BLaER1 treated with 17β-estradiol and CSF1 and Interleukin-3, amounts not matched to agents 10 nM and 100 nM (cell line): ENCODE measurements around the gene FBXL16.
A peak's percentile ranks its signal among the peaks of the same experiment; 100 is the strongest.

ENCODE experiments used
- H3K27ac ChIP-seq, 11 experiments: shearing (Covaris generic); formaldehyde crosslinking; 2 replicates each; pipeline ENCODE4 v1.8.1; 2022
- H3K27me3 ChIP-seq, 11 experiments: shearing (Covaris generic); formaldehyde crosslinking; 2 replicates each; pipeline ENCODE4 v1.8.1; 2022
- H3K36me3 ChIP-seq, 11 experiments: shearing (Covaris generic); formaldehyde crosslinking; 2 replicates each; pipeline ENCODE4 v1.8.1; 2022
- H3K4me1 ChIP-seq, 10 experiments: shearing (Covaris generic); formaldehyde crosslinking; 2 replicates each; pipeline ENCODE4 v1.8.1; 2022
- H3K4me2 ChIP-seq, 11 experiments: shearing (Covaris generic); formaldehyde crosslinking; 2 replicates each; pipeline ENCODE4 v1.8.1; 2022
- H3K4me3 ChIP-seq, 10 experiments: shearing (Covaris generic); formaldehyde crosslinking; 2 replicates each; pipeline ENCODE4 v1.8.1; 2022
- H3K9ac ChIP-seq, 11 experiments: shearing (Covaris generic); formaldehyde crosslinking; 2 replicates each; pipeline ENCODE4 v1.8.1; 2022
- H3K9me3 ChIP-seq, 11 experiments: shearing (Covaris generic); formaldehyde crosslinking; replicated peaks in 1 of 11; 2 replicates each; pipeline ENCODE4 v1.8.1; 2022
- H4K20me1 ChIP-seq, 11 experiments: shearing (Covaris generic); formaldehyde crosslinking; 2 replicates each; pipeline ENCODE4 v1.8.1; 2022
- Cebpa-rat ChIP-seq, 11 experiments: shearing (Covaris generic); IDR thresholded peaks; 2 replicates each; pipeline ENCODE4 v1.8.1; 2022

FBXL16 gene

GRCh38 chr16:711548-712320 lies 6.1 kb upstream of the FBXL16 start:
- no peak overlapping the region for H3K4me3 ChIP-seq
- peaks cover 27 to 59% (median 50%) of the 10 kb centered on the region in 10 experiments for H3K4me1 ChIP-seq
- no peaks in the 10 kb centered on the region for H3K9me3 ChIP-seq
- H3K27me3 ChIP-seq: peaks cover 67 to 94% (median 89%) of the 10 kb centered on the region in 11 experiments
- peaks cover 0 to 81% (median 52%) of the 10 kb centered on the region in 11 experiments; a peak in 19 of 22 replicates for H4K20me1 ChIP-seq
- H3K9ac ChIP-seq: no peak overlapping the region
- H3K4me2 ChIP-seq: peak overlapping the region in 7 of 11 experiments; percentile 54 to 82 (median 62); a peak in 11 of 22 replicates
- H3K36me3 ChIP-seq: no peaks in the 10 kb centered on the region
- no peak overlapping the region for H3K27ac ChIP-seq
- TF ChIP-seq Cebpa-rat (IDR thresholded peaks at IDR 0.05): peak in 1 of 11 experiments; percentile 65; a peak in 1 of 22 replicates

- Histone ChIP-seq H3K4me2 (peak overlapping the region in 9 of 11 experiments; percentile 25 to 82 (median 56); a peak in 16 of 22 replicates), H4K20me1 (peaks cover 0 to 81% (median 52%) of the 10 kb centered on the region in 11 experiments; a peak in 19 of 22 replicates)
These were observed 5.5 kb upstream of the FBXL16 start for GRCh38 chr16:711084-711483.

GRCh38 chr16:710500-711075 lies 5.0 kb upstream of the FBXL16 start:
- peak overlapping the region in 4 of 11 experiments; percentile 12 to 23 (median 16); a peak in 3 of 22 replicates for H3K9ac ChIP-seq
- peaks cover 15 to 56% (median 47%) of the 10 kb centered on the region in 10 experiments for H3K4me1 ChIP-seq
- no peak overlapping the region; a peak in 1 of 20 replicates for H3K4me3 ChIP-seq
- H3K27ac ChIP-seq: no peak overlapping the region
- peaks cover 67 to 94% (median 89%) of the 10 kb centered on the region in 11 experiments for H3K27me3 ChIP-seq
- no peak for TF ChIP-seq Cebpa-rat (IDR thresholded peaks at IDR 0.05)
- no peaks in the 10 kb centered on the region for H3K9me3 ChIP-seq
- H3K36me3 ChIP-seq: no peaks in the 10 kb centered on the region
- H3K4me2 ChIP-seq: peak overlapping the region in 9 of 11 experiments; percentile 25 to 82 (median 56); a peak in 17 of 22 replicates
- H4K20me1 ChIP-seq: peaks cover 0 to 79% (median 49%) of the 10 kb centered on the region in 11 experiments; a peak in 18 of 22 replicates

More at GRCh38 chr16:711084-711483, 5.5 kb upstream of the FBXL16 start:
- TF ChIP-seq Cebpa-rat (IDR thresholded peaks at IDR 0.05): no peak
- H3K9me3 ChIP-seq: no peaks in the 10 kb centered on the region
- no peak overlapping the region for H3K27ac ChIP-seq
- no peak overlapping the region; a peak in 1 of 20 replicates for H3K4me3 ChIP-seq
- no peaks in the 10 kb centered on the region for H3K36me3 ChIP-seq
- H3K9ac ChIP-seq: peak overlapping the region in 4 of 11 experiments; percentile 12 to 23 (median 16); a peak in 3 of 22 replicates
- H3K4me1 ChIP-seq: peaks cover 20 to 59% (median 50%) of the 10 kb centered on the region in 10 experiments
- H3K27me3 ChIP-seq: peaks cover 67 to 94% (median 89%) of the 10 kb centered on the region in 11 experiments

GRCh38 chr16:709566-710499 lies 4.2 kb upstream of the FBXL16 start:
- no peak overlapping the region; a peak in 1 of 22 replicates for H3K9ac ChIP-seq
- H3K4me1 ChIP-seq: peaks cover 10 to 57% (median 43%) of the 10 kb centered on the region in 10 experiments
- TF ChIP-seq Cebpa-rat (IDR thresholded peaks at IDR 0.05): no peak
- H4K20me1 ChIP-seq: peaks cover 0 to 80% (median 50%) of the 10 kb centered on the region in 11 experiments; a peak in 17 of 22 replicates
- H3K27ac ChIP-seq: no peak overlapping the region
- peak overlapping the region in 8 of 11 experiments; percentile 54 to 82 (median 59); a peak in 16 of 22 replicates for H3K4me2 ChIP-seq
- H3K27me3 ChIP-seq: peaks cover 68 to 95% (median 89%) of the 10 kb centered on the region in 11 experiments
- no peaks in the 10 kb centered on the region for H3K36me3 ChIP-seq
- H3K9me3 ChIP-seq: no peaks in the 10 kb centered on the region
- no peak overlapping the region; a peak in 1 of 20 replicates for H3K4me3 ChIP-seq

- TF ChIP-seq Cebpa-rat (IDR thresholded peaks at IDR 0.05): no peak
- no peak overlapping the region for H3K4me2 ChIP-seq
- H4K20me1 ChIP-seq: peaks cover 0 to 81% (median 58%) of the 10 kb centered on the region in 11 experiments; a peak in 17 of 22 replicates
- no peak overlapping the region for H3K4me3 ChIP-seq
- H3K36me3 ChIP-seq: no peaks in the 10 kb centered on the region
- H3K4me1 ChIP-seq: peaks cover 3 to 52% (median 37%) of the 10 kb centered on the region in 10 experiments
- no peak overlapping the region for H3K27ac ChIP-seq
- H3K27me3 ChIP-seq: peaks cover 77 to 97% (median 89%) of the 10 kb centered on the region in 11 experiments
- H3K9ac ChIP-seq: no peak overlapping the region
- H3K9me3 ChIP-seq: no peaks in the 10 kb centered on the region
These were observed 3.4 kb upstream of the FBXL16 start for GRCh38 chr16:708959-709358.

GRCh38 chr16:708019-708418 lies 2.4 kb upstream of the FBXL16 start:
- Histone ChIP-seq H3K27me3 (peaks cover 86 to 100% (median 96%) of the 10 kb centered on the region in 11 experiments), H3K36me3 (no peaks in the 10 kb centered on the region), H3K9ac (no peak overlapping the region), H3K4me3 (no peak overlapping the region), H3K27ac (no peak overlapping the region), H3K9me3 (no peaks in the 10 kb centered on the region), H3K4me2 (no peak overlapping the region), H4K20me1 (peaks cover 0 to 86% (median 67%) of the 10 kb centered on the region in 11 experiments; a peak in 18 of 22 replicates), H3K4me1 (peaks cover 0 to 51% (median 35%) of the 10 kb centered on the region in 10 experiments; a peak in 16 of 20 replicates)
- no peak for TF ChIP-seq Cebpa-rat (IDR thresholded peaks at IDR 0.05)

- H3K4me1 ChIP-seq: peaks cover 0 to 51% (median 35%) of the 10 kb centered on the region in 10 experiments; a peak in 16 of 20 replicates
- no peak overlapping the region for H3K27ac ChIP-seq
- no peak for TF ChIP-seq Cebpa-rat (IDR thresholded peaks at IDR 0.05)
- H4K20me1 ChIP-seq: peaks cover 0 to 94% (median 76%) of the 10 kb centered on the region in 11 experiments; a peak in 18 of 22 replicates
- H3K4me2 ChIP-seq: peak overlapping the region in 5 of 11 experiments; percentile 88 to 93 (median 91); a peak in 7 of 22 replicates
- H3K4me3 ChIP-seq: no peak overlapping the region
- H3K27me3 ChIP-seq: peaks cover 96 to 100% (median 99%) of the 10 kb centered on the region in 11 experiments
- no peaks in the 10 kb centered on the region for H3K36me3 ChIP-seq
- no peak overlapping the region for H3K9ac ChIP-seq
- H3K9me3 ChIP-seq: no peaks in the 10 kb centered on the region
These were observed 1.5 kb upstream of the FBXL16 start for GRCh38 chr16:707062-707538.
